ENCODE results near the gene TSPO. TPM values are rescaled to one million over a fixed set of nuclear protein-coding genes. Genes with fewer than 3 reads are reported as not detected.
A peak's percentile ranks its signal among the peaks of the same experiment; 100 is the strongest.

Gene TSPO
- total RNA-seq, 1 donor from 2014 or later: 124 TPM

- Histone ChIP-seq H2AFZ (ENCODE audit: low read depth, low read length) (no peak overlapping the region), H3K9ac (ENCODE audit: low read length) (no peak overlapping the region), H3K4me3 (ENCODE audit: insufficient read depth, low read depth, low read length) (no peak overlapping the region), H3K4me2 (ENCODE audit: low read length) (no peak overlapping the region), H3K27ac (ENCODE audit: low read depth, low read length) (no peak overlapping the region), H3K36me3 (ENCODE audit: insufficient read depth, low read length) (no peaks in the 10 kb centered on the region), H3K9me3 (ENCODE audit: insufficient read depth, low read depth, low read length) (no peaks in the 10 kb centered on the region), H4K20me1 (ENCODE audit: insufficient read depth, low read length) (no peaks in the 10 kb centered on the region), H3K4me1 (ENCODE audit: insufficient read depth, low read length) (peaks cover 7% of the 10 kb centered on the region), H3K79me2 (ENCODE audit: insufficient read depth, low read length) (no peaks in the 10 kb centered on the region), H3K27me3 (ENCODE audit: insufficient read depth, low read length) (peaks cover 24% of the 10 kb centered on the region)
- Mint-ChIP-seq H3K4me3 (ENCODE audit: unreplicated experiment) (no peak overlapping the region), H3K4me1 (ENCODE audit: low read depth, unreplicated experiment) (peaks cover 10% of the 10 kb centered on the region), H3K36me3 (ENCODE audit: low read depth, unreplicated experiment) (no peaks in the 10 kb centered on the region), H3K27ac (ENCODE audit: unreplicated experiment) (no peak overlapping the region), H3K27me3 (ENCODE audit: low read depth, unreplicated experiment) (peaks cover 22% of the 10 kb centered on the region), H3K9me3 (ENCODE audit: unreplicated experiment) (no peaks in the 10 kb centered on the region)
- DNase-seq (ENCODE audit: low read depth): no peak
- TF ChIP-seq CTCF (IDR thresholded peaks at IDR 0.05; ENCODE audit: insufficient read depth, low read depth, low read length) (no peak), EZH2 (IDR thresholded peaks at IDR 0.05; ENCODE audit: insufficient read depth, low read length) (no peak)
- FAIRE-seq: no peak
Observed at GRCh38 chr22:43106302-43106701, 45.1 kb upstream of the TSPO start.

GRCh38 chr22:43109511-43109910 lies 41.8 kb upstream of the TSPO start:
- Histone ChIP-seq H2AFZ (ENCODE audit: low read depth, low read length) (no peak overlapping the region), H3K36me3 (ENCODE audit: insufficient read depth, low read length) (no peaks in the 10 kb centered on the region), H3K27me3 (ENCODE audit: insufficient read depth, low read length) (peaks cover 42% of the 10 kb centered on the region), H3K4me2 (ENCODE audit: low read length) (no peak overlapping the region), H3K79me2 (ENCODE audit: insufficient read depth, low read length) (no peaks in the 10 kb centered on the region), H3K4me3 (ENCODE audit: insufficient read depth, low read depth, low read length) (no peak overlapping the region), H3K9me3 (ENCODE audit: insufficient read depth, low read depth, low read length) (no peaks in the 10 kb centered on the region), H4K20me1 (ENCODE audit: insufficient read depth, low read length) (no peaks in the 10 kb centered on the region), H3K27ac (ENCODE audit: low read depth, low read length) (no peak overlapping the region), H3K4me1 (ENCODE audit: insufficient read depth, low read length) (peaks cover 7% of the 10 kb centered on the region), H3K9ac (ENCODE audit: low read length) (no peak overlapping the region)
- no peak overlapping the region for H3K27ac Mint-ChIP-seq (ENCODE audit: unreplicated experiment)
- FAIRE-seq: no peak
- no peaks in the 10 kb centered on the region for H3K9me3 Mint-ChIP-seq (ENCODE audit: unreplicated experiment)
- TF ChIP-seq CTCF (IDR thresholded peaks at IDR 0.05; ENCODE audit: insufficient read depth, low read depth, low read length): no peak
- DNase-seq (ENCODE audit: low read depth): no peak
- H3K4me3 Mint-ChIP-seq (ENCODE audit: unreplicated experiment): no peak overlapping the region
- peaks cover 43% of the 10 kb centered on the region for H3K27me3 Mint-ChIP-seq (ENCODE audit: low read depth, unreplicated experiment)
- no peaks in the 10 kb centered on the region for H3K4me1 Mint-ChIP-seq (ENCODE audit: low read depth, unreplicated experiment)
- no peaks in the 10 kb centered on the region for H3K36me3 Mint-ChIP-seq (ENCODE audit: low read depth, unreplicated experiment)

GRCh38 chr22:43109921-43110443 lies 41.4 kb upstream of the TSPO start:
- Mint-ChIP-seq H3K27me3 (ENCODE audit: low read depth, unreplicated experiment) (peaks cover 47% of the 10 kb centered on the region), H3K9me3 (ENCODE audit: unreplicated experiment) (peaks cover 1% of the 10 kb centered on the region), H3K4me3 (ENCODE audit: unreplicated experiment) (peak overlapping the region; percentile 77), H3K27ac (ENCODE audit: unreplicated experiment) (no peak overlapping the region), H3K4me1 (ENCODE audit: low read depth, unreplicated experiment) (no peaks in the 10 kb centered on the region), H3K36me3 (ENCODE audit: low read depth, unreplicated experiment) (no peaks in the 10 kb centered on the region)
- Histone ChIP-seq H4K20me1 (ENCODE audit: insufficient read depth, low read length) (no peaks in the 10 kb centered on the region), H3K4me1 (ENCODE audit: insufficient read depth, low read length) (peaks cover 7% of the 10 kb centered on the region), H3K9me3 (ENCODE audit: insufficient read depth, low read depth, low read length) (no peaks in the 10 kb centered on the region), H3K36me3 (ENCODE audit: insufficient read depth, low read length) (no peaks in the 10 kb centered on the region), H3K27ac (ENCODE audit: low read depth, low read length) (no peak overlapping the region), H3K27me3 (ENCODE audit: insufficient read depth, low read length) (peaks cover 42% of the 10 kb centered on the region), H3K4me3 (ENCODE audit: insufficient read depth, low read depth, low read length) (peak overlapping the region; percentile 47), H3K9ac (ENCODE audit: low read length) (no peak overlapping the region), H3K79me2 (ENCODE audit: insufficient read depth, low read length) (no peaks in the 10 kb centered on the region), H2AFZ (ENCODE audit: low read depth, low read length) (peak overlapping the region; percentile 64), H3K4me2 (ENCODE audit: low read length) (peak overlapping the region; percentile 86)
- TF ChIP-seq CTCF (IDR thresholded peaks at IDR 0.05; ENCODE audit: insufficient read depth, low read depth, low read length) (no peak), EZH2 (IDR thresholded peaks at IDR 0.05; ENCODE audit: insufficient read depth, low read length) (no peak)
- FAIRE-seq (no peak), DNase-seq (ENCODE audit: low read depth) (no peak)
